ENCODE results near the gene MPST.

DNA sequence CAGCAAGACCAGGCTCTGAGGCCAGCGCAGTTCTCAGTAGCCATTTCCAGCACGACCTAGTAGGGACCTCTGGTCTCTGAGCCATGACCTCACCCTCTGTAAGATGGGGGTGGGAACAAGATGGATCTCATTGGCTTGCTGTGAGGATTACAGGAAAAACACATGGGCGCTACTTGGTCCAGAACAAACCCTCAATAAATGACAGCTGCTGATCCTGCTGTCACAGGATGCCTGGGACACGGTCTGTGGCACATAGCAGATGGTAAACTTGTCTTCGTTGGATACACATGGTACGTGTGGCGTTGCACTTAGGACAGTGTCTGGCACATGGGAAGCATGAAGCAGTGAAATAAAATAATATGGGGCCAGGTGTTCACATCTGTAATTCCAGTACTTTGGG lies 27.5 kb downstream of the MPST start:
- no peak for TF ChIP-seq ZFX (IDR thresholded peaks at IDR 0.05)
- TF ChIP-seq, protein P1, sequence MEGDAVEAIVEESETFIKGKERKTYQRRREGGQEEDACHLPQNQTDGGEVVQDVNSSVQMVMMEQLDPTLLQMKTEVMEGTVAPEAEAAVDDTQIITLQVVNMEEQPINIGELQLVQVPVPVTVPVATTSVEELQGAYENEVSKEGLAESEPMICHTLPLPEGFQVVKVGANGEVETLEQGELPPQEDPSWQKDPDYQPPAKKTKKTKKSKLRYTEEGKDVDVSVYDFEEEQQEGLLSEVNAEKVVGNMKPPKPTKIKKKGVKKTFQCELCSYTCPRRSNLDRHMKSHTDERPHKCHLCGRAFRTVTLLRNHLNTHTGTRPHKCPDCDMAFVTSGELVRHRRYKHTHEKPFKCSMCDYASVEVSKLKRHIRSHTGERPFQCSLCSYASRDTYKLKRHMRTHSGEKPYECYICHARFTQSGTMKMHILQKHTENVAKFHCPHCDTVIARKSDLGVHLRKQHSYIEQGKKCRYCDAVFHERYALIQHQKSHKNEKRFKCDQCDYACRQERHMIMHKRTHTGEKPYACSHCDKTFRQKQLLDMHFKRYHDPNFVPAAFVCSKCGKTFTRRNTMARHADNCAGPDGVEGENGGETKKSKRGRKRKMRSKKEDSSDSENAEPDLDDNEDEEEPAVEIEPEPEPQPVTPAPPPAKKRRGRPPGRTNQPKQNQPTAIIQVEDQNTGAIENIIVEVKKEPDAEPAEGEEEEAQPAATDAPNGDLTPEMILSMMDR (conservative IDR thresholded peaks at IDR 0.05) = no peak
